GM23338 (cell line): ENCODE results near the gene PLPPR5. TPM values are rescaled to one million over a fixed set of nuclear protein-coding genes. Genes with fewer than 3 reads are reported as not detected.

ENCODE experiments used
- ATAC-seq: fragments of 200-7000 bp; cut with Tn5 transposase; 3 replicates; pipeline ENCODE4 v1.9.1; 2020
- DNase-seq: peaks from one replicate; pipeline ENCODE4 v3.0.0-alpha.2; 2015; ENCODE audit warnings: low spot score
- H2AFZ ChIP-seq: fragments of 200-600 bp; sonication (generic); 2 replicates; pipeline ENCODE4 v1.8.0; 2016; ENCODE audit warnings: antibody characterized with exemption, mild to moderate bottlenecking, moderate library complexity
- H3F3A ChIP-seq: fragments of 200-600 bp; sonication (generic); replicated peaks from 2 replicates; pipeline ENCODE4 v1.8.0; 2017; ENCODE audit warnings: antibody characterized with exemption, mixed run types, low read depth
- H3K27ac ChIP-seq: fragments of 200-600 bp; sonication (generic); 2 replicates; pipeline ENCODE4 v1.6.1; 2016; ENCODE audit warnings: low read depth
- H3K27me3 ChIP-seq: fragments of 200-600 bp; sonication (generic); 2 replicates; pipeline ENCODE4 v1.8.0; 2016; ENCODE audit warnings: mild to moderate bottlenecking, mixed run types, moderate library complexity; ENCODE audit not compliant: insufficient read depth
- H3K36me3 ChIP-seq: fragments of 200-600 bp; sonication (generic); 2 replicates; pipeline ENCODE4 v1.8.0; 2016; ENCODE audit warnings: mild to moderate bottlenecking; ENCODE audit not compliant: insufficient read depth
- H3K4me1 ChIP-seq: fragments of 200-600 bp; sonication (generic); 2 replicates; pipeline ENCODE4 v1.8.0; 2016; ENCODE audit warnings: mild to moderate bottlenecking, moderate library complexity; ENCODE audit not compliant: insufficient read depth
- H3K4me2 ChIP-seq: fragments of 200-600 bp; sonication (generic); 2 replicates; pipeline ENCODE4 v1.7.1; 2017; ENCODE audit warnings: mixed run types
- H3K4me3 ChIP-seq: fragments of 200-600 bp; sonication (generic); 2 replicates; pipeline ENCODE4 v1.6.1; 2016; ENCODE audit warnings: mixed run types
- H3K79me2 ChIP-seq: fragments of 200-600 bp; sonication (generic); replicated peaks from 2 replicates; pipeline ENCODE4 v1.8.0; 2017; ENCODE audit warnings: mild to moderate bottlenecking; ENCODE audit not compliant: insufficient read depth
- H3K9me2 ChIP-seq: fragments of 200-600 bp; sonication (generic); 2 replicates; pipeline ENCODE4 v1.8.0; 2017; ENCODE audit not compliant: insufficient read depth
- H4K20me1 ChIP-seq: fragments of 200-600 bp; sonication (generic); replicated peaks from 2 replicates; pipeline ENCODE4 v1.8.0; 2017; ENCODE audit warnings: mild to moderate bottlenecking; ENCODE audit not compliant: insufficient read depth
- H3K27ac Mint-ChIP-seq: 2 replicates; pipeline ENCODE4 v1.8.0; 2020; ENCODE audit warnings: inconsistent platforms, mild to moderate bottlenecking, moderate library complexity, mixed read lengths
- H3K27me3 Mint-ChIP-seq: 3 replicates; pipeline ENCODE4 v1.8.0; 2022; ENCODE audit warnings: low read depth, mild to moderate bottlenecking, moderate library complexity, mixed read lengths, inconsistent platforms; ENCODE audit not compliant: insufficient read depth, poor library complexity
- H3K36me3 Mint-ChIP-seq: 3 replicates; pipeline ENCODE4 v1.8.0; 2021; ENCODE audit warnings: low read depth, mild to moderate bottlenecking, inconsistent platforms, moderate library complexity, mixed read lengths
- H3K4me1 Mint-ChIP-seq: 3 replicates; pipeline ENCODE4 v1.8.0; 2020; ENCODE audit warnings: mild to moderate bottlenecking, inconsistent platforms, mixed read lengths
- H3K4me3 Mint-ChIP-seq: 3 replicates; pipeline ENCODE4 v1.8.0; 2021; ENCODE audit warnings: moderate library complexity, mild to moderate bottlenecking, inconsistent platforms, mixed read lengths
- H3K9me3 Mint-ChIP-seq: 3 replicates; pipeline ENCODE4 v1.8.0; 2020; ENCODE audit warnings: moderate library complexity, mild to moderate bottlenecking, inconsistent platforms, mixed read lengths
- CREB1 ChIP-seq: fragments of 250-450 bp; sonication (Bioruptor Pico); IDR thresholded peaks from 2 replicates; pipeline ENCODE4 v1.5.0; 2020; ENCODE audit warnings: low read depth, mild to moderate bottlenecking, moderate library complexity
- EZH2 ChIP-seq: fragments of 200-600 bp; sonication (generic); IDR thresholded peaks from one replicate; pipeline ENCODE4 v1.8.0; 2017; ENCODE audit warnings: antibody characterized with exemption, mild to moderate bottlenecking, low read depth; ENCODE audit not compliant: unreplicated experiment
- EZH2phosphoT487 ChIP-seq: fragments of 200-600 bp; sonication (generic); IDR thresholded peaks from one replicate; pipeline ENCODE4 v1.8.1; 2018; ENCODE audit warnings: antibody characterized with exemption; ENCODE audit not compliant: unreplicated experiment
- JUNB ChIP-seq: IDR thresholded peaks from one replicate; pipeline ENCODE4 v1.6.1; 2016; ENCODE audit warnings: antibody characterized with exemption; ENCODE audit not compliant: unreplicated experiment
- NANOG ChIP-seq: IDR thresholded peaks from 2 replicates; pipeline ENCODE4 v1.6.1; 2016; ENCODE audit warnings: antibody characterized with exemption, borderline replicate concordance
- POLR2AphosphoS5 ChIP-seq: IDR thresholded peaks from 2 replicates; pipeline ENCODE4 v1.6.1; 2016; ENCODE audit warnings: antibody characterized with exemption, low read depth
- STAT1 ChIP-seq: IDR thresholded peaks from one replicate; pipeline ENCODE4 v1.6.1; 2016; ENCODE audit warnings: antibody characterized with exemption; ENCODE audit not compliant: unreplicated experiment
- ZNF114 ChIP-seq: fragments of 250-450 bp; sonication (Bioruptor Pico); IDR thresholded peaks from 2 replicates; pipeline ENCODE4 v1.5.0; 2020; ENCODE audit warnings: mild to moderate bottlenecking, moderate library complexity
- ZNF331 ChIP-seq: fragments of 250-450 bp; sonication (Bioruptor Pico); IDR thresholded peaks from 2 replicates; pipeline ENCODE4 v1.5.0; 2020; ENCODE audit warnings: low read depth, mild to moderate bottlenecking, moderate library complexity
- polyA plus RNA-seq: library from polyadenylated mRNA; unstranded; fragments of >200 nt; fragmentation: Nextera tagmentation; extraction: Ambion mirVana; gene quantifications from 2 replicates; pipeline ENCODE4 v1.2.1, GENCODE V29; 2016
- total RNA-seq: library from RNA; depleted of rRNA; stranded (reverse); fragments of >200 nt; shearing (Covaris generic); gene quantifications from 2 replicates; pipeline ENCODE4 v1.2.3, GENCODE V29; 2014
- TF ChIP-seq, protein P1 (sequence below): IDR thresholded peaks from 2 replicates; pipeline ENCODE4 v1.6.1; 2016; ENCODE audit warnings: antibody characterized with exemption
- TF ChIP-seq, protein P2 (sequence below): fragments of 250-450 bp; sonication (Bioruptor Pico); IDR thresholded peaks from 2 replicates; pipeline ENCODE4 v1.5.0; 2020; ENCODE audit warnings: mild to moderate bottlenecking, moderate library complexity
- TF ChIP-seq, protein P3 (sequence below), 2 experiments: fragments of 200-600 bp in 1 of 2; sonication (generic) in 1 of 2; conservative IDR thresholded peaks; 2 replicates each; pipeline versions ENCODE4 v1.5.1 to v1.6.1; 2016 to 2017; ENCODE audit warnings: antibody characterized with exemption in 2 of 2, low read depth in 2 of 2, mild to moderate bottlenecking in 2 of 2, moderate library complexity in 1 of 2
- TF ChIP-seq, protein P4 (sequence below): IDR thresholded peaks from one replicate; pipeline ENCODE4 v1.6.1; 2018; ENCODE audit warnings: antibody characterized with exemption; ENCODE audit not compliant: unreplicated experiment

The PLPPR5 gene
- total and polyA plus RNA-seq, 2 experiments from 2014 or later, result 3.2 to 4.2 TPM

DNA sequence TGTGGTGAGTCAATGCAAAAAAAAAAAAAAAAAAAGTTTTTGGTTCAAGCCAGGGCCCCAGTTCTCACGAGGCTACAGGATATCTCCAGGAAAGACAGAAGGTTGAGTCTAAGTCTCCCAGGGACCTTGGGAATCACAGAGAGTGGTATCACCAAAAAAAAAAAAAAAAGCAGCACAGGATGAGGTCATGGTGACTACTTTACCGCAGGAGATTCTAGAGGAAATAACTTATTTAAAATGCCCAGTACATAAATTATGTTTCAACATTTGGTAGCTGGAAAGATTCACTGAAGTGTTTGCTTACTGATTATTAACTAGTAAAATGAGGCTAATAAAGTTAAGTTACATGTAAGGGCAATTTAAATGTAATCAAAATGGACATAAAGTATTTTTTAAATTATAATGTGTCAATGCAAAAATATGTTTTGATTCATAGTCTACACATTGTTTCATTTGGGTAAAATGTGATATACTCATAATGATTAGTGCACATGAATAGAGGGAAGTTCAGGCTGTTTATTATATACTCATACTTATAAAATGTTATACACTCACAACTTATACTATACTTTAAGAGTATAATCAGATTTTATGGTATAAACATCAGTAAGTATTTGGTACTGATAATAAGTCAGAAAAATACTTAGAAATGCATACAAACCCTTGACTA is 84.1 kb downstream of the PLPPR5 start:
- H3K4me3 Mint-ChIP-seq, result no peak overlapping the region
- TF ChIP-seq JUNB (no peak), STAT1 (no peak), ZNF114 (CRISPR knock-in tag) (no peak), POLR2AphosphoS5 (no peak), EZH2phosphoT487 (no peak), ZNF331 (no peak), EZH2 (no peak), NANOG (no peak), CREB1 (no peak)
- TF ChIP-seq, protein P1, sequence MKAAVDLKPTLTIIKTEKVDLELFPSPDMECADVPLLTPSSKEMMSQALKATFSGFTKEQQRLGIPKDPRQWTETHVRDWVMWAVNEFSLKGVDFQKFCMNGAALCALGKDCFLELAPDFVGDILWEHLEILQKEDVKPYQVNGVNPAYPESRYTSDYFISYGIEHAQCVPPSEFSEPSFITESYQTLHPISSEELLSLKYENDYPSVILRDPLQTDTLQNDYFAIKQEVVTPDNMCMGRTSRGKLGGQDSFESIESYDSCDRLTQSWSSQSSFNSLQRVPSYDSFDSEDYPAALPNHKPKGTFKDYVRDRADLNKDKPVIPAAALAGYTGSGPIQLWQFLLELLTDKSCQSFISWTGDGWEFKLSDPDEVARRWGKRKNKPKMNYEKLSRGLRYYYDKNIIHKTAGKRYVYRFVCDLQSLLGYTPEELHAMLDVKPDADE, result no peak
- TF ChIP-seq, protein P2, sequence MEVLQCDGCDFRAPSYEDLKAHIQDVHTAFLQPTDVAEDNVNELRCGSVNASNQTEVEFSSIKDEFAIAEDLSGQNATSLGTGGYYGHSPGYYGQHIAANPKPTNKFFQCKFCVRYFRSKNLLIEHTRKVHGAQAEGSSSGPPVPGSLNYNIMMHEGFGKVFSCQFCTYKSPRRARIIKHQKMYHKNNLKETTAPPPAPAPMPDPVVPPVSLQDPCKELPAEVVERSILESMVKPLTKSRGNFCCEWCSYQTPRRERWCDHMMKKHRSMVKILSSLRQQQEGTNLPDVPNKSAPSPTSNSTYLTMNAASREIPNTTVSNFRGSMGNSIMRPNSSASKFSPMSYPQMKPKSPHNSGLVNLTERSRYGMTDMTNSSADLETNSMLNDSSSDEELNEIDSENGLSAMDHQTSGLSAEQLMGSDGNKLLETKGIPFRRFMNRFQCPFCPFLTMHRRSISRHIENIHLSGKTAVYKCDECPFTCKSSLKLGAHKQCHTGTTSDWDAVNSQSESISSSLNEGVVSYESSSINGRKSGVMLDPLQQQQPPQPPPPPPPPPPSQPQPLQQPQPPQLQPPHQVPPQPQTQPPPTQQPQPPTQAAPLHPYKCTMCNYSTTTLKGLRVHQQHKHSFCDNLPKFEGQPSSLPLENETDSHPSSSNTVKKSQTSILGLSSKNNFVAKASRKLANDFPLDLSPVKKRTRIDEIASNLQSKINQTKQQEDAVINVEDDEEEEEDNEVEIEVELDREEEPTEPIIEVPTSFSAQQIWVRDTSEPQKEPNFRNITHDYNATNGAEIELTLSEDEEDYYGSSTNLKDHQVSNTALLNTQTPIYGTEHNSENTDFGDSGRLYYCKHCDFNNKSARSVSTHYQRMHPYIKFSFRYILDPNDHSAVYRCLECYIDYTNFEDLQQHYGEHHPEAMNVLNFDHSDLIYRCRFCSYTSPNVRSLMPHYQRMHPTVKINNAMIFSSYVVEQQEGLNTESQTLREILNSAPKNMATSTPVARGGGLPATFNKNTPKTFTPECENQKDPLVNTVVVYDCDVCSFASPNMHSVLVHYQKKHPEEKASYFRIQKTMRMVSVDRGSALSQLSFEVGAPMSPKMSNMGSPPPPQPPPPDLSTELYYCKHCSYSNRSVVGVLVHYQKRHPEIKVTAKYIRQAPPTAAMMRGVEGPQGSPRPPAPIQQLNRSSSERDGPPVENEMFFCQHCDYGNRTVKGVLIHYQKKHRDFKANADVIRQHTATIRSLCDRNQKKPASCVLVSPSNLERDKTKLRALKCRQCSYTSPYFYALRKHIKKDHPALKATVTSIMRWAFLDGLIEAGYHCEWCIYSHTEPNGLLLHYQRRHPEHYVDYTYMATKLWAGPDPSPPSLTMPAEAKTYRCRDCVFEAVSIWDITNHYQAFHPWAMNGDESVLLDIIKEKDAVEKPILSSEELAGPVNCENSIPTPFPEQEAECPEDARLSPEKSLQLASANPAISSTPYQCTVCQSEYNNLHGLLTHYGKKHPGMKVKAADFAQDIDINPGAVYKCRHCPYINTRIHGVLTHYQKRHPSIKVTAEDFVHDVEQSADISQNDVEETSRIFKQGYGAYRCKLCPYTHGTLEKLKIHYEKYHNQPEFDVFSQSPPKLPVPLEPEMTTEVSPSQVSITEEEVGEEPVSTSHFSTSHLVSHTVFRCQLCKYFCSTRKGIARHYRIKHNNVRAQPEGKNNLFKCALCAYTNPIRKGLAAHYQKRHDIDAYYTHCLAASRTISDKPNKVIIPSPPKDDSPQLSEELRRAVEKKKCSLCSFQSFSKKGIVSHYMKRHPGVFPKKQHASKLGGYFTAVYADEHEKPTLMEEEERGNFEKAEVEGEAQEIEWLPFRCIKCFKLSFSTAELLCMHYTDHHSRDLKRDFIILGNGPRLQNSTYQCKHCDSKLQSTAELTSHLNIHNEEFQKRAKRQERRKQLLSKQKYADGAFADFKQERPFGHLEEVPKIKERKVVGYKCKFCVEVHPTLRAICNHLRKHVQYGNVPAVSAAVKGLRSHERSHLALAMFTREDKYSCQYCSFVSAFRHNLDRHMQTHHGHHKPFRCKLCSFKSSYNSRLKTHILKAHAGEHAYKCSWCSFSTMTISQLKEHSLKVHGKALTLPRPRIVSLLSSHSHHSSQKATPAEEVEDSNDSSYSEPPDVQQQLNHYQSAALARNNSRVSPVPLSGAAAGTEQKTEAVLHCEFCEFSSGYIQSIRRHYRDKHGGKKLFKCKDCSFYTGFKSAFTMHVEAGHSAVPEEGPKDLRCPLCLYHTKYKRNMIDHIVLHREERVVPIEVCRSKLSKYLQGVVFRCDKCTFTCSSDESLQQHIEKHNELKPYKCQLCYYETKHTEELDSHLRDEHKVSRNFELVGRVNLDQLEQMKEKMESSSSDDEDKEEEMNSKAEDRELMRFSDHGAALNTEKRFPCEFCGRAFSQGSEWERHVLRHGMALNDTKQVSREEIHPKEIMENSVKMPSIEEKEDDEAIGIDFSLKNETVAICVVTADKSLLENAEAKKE (CRISPR knock-in tag), result no peak
- TF ChIP-seq, protein P3, sequence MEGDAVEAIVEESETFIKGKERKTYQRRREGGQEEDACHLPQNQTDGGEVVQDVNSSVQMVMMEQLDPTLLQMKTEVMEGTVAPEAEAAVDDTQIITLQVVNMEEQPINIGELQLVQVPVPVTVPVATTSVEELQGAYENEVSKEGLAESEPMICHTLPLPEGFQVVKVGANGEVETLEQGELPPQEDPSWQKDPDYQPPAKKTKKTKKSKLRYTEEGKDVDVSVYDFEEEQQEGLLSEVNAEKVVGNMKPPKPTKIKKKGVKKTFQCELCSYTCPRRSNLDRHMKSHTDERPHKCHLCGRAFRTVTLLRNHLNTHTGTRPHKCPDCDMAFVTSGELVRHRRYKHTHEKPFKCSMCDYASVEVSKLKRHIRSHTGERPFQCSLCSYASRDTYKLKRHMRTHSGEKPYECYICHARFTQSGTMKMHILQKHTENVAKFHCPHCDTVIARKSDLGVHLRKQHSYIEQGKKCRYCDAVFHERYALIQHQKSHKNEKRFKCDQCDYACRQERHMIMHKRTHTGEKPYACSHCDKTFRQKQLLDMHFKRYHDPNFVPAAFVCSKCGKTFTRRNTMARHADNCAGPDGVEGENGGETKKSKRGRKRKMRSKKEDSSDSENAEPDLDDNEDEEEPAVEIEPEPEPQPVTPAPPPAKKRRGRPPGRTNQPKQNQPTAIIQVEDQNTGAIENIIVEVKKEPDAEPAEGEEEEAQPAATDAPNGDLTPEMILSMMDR (conservative IDR thresholded peaks at IDR 0.05; ENCODE audit: low read depth in 2 of 2), result no peak
- TF ChIP-seq, protein P4, sequence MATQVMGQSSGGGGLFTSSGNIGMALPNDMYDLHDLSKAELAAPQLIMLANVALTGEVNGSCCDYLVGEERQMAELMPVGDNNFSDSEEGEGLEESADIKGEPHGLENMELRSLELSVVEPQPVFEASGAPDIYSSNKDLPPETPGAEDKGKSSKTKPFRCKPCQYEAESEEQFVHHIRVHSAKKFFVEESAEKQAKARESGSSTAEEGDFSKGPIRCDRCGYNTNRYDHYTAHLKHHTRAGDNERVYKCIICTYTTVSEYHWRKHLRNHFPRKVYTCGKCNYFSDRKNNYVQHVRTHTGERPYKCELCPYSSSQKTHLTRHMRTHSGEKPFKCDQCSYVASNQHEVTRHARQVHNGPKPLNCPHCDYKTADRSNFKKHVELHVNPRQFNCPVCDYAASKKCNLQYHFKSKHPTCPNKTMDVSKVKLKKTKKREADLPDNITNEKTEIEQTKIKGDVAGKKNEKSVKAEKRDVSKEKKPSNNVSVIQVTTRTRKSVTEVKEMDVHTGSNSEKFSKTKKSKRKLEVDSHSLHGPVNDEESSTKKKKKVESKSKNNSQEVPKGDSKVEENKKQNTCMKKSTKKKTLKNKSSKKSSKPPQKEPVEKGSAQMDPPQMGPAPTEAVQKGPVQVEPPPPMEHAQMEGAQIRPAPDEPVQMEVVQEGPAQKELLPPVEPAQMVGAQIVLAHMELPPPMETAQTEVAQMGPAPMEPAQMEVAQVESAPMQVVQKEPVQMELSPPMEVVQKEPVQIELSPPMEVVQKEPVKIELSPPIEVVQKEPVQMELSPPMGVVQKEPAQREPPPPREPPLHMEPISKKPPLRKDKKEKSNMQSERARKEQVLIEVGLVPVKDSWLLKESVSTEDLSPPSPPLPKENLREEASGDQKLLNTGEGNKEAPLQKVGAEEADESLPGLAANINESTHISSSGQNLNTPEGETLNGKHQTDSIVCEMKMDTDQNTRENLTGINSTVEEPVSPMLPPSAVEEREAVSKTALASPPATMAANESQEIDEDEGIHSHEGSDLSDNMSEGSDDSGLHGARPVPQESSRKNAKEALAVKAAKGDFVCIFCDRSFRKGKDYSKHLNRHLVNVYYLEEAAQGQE, result no peak
- no peaks in the 10 kb centered on the region for H3K36me3 Mint-ChIP-seq
- ATAC-seq (no peak), DNase-seq (no peak)
- no peaks in the 10 kb centered on the region for H3K4me1 Mint-ChIP-seq
- no peaks in the 10 kb centered on the region for H3K27me3 Mint-ChIP-seq
- H3K27ac Mint-ChIP-seq, result no peak overlapping the region
- Histone ChIP-seq H4K20me1 (no peaks in the 10 kb centered on the region), H3K36me3 (no peaks in the 10 kb centered on the region), H3K27ac (no peak overlapping the region), H3K9me2 (0 out of 2 replicates have a peak, but pooled peaks cover 3% of the 10 kb centered on the region), H3F3A (no peaks in the 10 kb centered on the region), H3K4me1 (no peaks in the 10 kb centered on the region), H3K27me3 (no peaks in the 10 kb centered on the region), H3K4me3 (no peak overlapping the region), H2AFZ (no peak overlapping the region), H3K79me2 (no peaks in the 10 kb centered on the region), H3K4me2 (no peak overlapping the region)
- no peaks in the 10 kb centered on the region for H3K9me3 Mint-ChIP-seq
